Urothelium cell line (cell line): Measurements from ENCODE around the gene TJP2.

ENCODE experiments used
- DNase-seq: peaks from one replicate; pipeline ENCODE4 v3.0.0; 2011; ENCODE audit warnings: low spot score, mixed read lengths
- FAIRE-seq: peaks from 2 replicates; lab custom pipeline; 2011; peaks lifted over from hg19 to GRCh38; lab: Jason Lieb, UNC

The TJP2 gene

DNA sequence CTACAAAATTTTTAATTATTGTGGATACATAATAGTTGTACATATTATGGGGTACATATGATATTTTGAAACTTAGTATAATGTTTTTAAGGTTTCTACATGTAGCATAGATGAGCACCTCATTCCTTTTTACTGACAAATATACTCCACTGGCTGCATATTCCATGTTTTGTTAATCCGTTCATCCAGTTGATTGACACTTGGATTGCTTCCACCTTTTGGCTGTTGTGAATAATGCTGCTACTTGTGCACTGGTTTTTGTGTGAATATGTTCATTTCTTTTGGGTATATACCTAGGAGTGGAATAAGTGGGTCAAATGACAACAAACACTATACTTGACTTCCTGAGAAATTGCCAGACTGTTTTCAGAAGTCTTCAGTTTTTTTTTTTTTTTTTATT, 148.2 kb downstream of the TJP2 start:
- DNase-seq (no peak), FAIRE-seq (no peak)

DNA sequence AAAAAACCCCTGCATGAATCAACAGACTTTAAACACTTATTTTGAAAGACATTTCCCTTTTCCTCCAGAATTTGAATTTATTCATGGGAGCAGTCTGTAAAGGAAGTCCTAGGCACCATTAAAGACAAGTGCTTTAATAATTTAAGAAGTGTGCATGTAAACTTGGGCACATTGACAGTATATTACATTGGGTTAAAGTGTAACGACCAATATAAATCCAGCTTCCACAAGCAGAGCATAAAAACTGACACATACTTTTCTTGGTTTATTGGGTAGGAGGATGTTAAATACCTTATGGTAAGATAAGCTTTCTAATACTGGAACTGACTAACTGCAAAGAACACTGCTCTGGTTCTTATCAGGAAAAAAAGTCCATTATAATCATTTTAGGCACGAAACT, 149.8 kb downstream of the TJP2 start:
- FAIRE-seq (no peak), DNase-seq (no peak)
